T-cell (primary cell): ENCODE measurements around the gene PYGM. TPM values are rescaled to one million over a fixed set of nuclear protein-coding genes. Genes with fewer than 3 reads are reported as not detected.

ENCODE experiments used
- ATAC-seq, 4 experiments: fragments of 200-7000 bp in 3 of 4; fragments of 150-1000 bp in 1 of 4; cut with Tn5 transposase; replicated peaks in 1 of 4; 1 replicate in 3 of 4; 2 replicates in 1 of 4; pipeline ENCODE4 v1.10.0; 2021; ENCODE audit warnings: moderate library complexity in 3 of 4, mild to moderate bottlenecking in 2 of 4, moderate number of reproducible peaks in 1 of 4
- CTCF ChIA-PET, 2 donors: fragments of 300-600 bp; sonication (Branson Sonifier 250); formaldehyde crosslinking; loops; one replicate each; lab custom pipeline; 2022; ENCODE audit warnings: antibody characterized with exemption in 2 of 2; lab: Charles Lee
- POLR2A ChIA-PET, 2 donors: fragments of 300-600 bp; sonication (Branson Sonifier 250); formaldehyde crosslinking; loops; one replicate each; lab custom pipeline; 2022; ENCODE audit warnings: antibody characterized with exemption in 2 of 2; lab: Charles Lee
- DNase-seq, 35 experiments: peaks; one replicate each; pipeline versions ENCODE4 v3.0.0 to v3.0.0-alpha.2; 2013 to 2023
- H3K27ac ChIP-seq: one replicate; pipeline ENCODE4 v1.5.1; 2013; ENCODE audit warnings: low read length
- H3K27me3 ChIP-seq, 2 experiments: replicated peaks in 1 of 2; 1 replicate in 1 of 2; 2 replicates in 1 of 2; pipeline versions ENCODE4 v1.6.1 to v1.7.0; 2013; ENCODE audit warnings: low read length in 1 of 2, mixed read lengths in 1 of 2; ENCODE audit not compliant: control insufficient read depth in 2 of 2, insufficient read depth in 2 of 2; ENCODE audit errors: extremely low read depth in 1 of 2
- H3K36me3 ChIP-seq, 2 donors: 1 replicate in 1 of 2; 2 replicates in 1 of 2; pipeline versions ENCODE4 v1.6.1 to v1.7.0; 2013; ENCODE audit warnings: low read length in 1 of 2; ENCODE audit not compliant: control insufficient read depth in 2 of 2, insufficient read depth in 1 of 2; ENCODE audit errors: extremely low read depth in 1 of 2
- H3K4me1 ChIP-seq, 2 experiments: 1 replicate in 1 of 2; 2 replicates in 1 of 2; pipeline versions ENCODE4 v1.6.1 to v1.7.0; 2013; ENCODE audit warnings: low read length in 2 of 2, mixed read lengths in 1 of 2; ENCODE audit not compliant: insufficient read depth in 2 of 2, control insufficient read depth in 1 of 2; ENCODE audit errors: extremely low read depth in 1 of 2
- H3K4me3 ChIP-seq, 2 donors: 1 replicate in 1 of 2; 2 replicates in 1 of 2; pipeline versions ENCODE4 v1.5.1 to v1.7.0; 2013; ENCODE audit warnings: mild to moderate bottlenecking in 2 of 2, low read length in 1 of 2, moderate library complexity in 1 of 2; ENCODE audit not compliant: control insufficient read depth in 1 of 2; ENCODE audit errors: extremely low read depth in 1 of 2
- H3K9me3 ChIP-seq: 2 replicates; pipeline ENCODE4 v1.7.0; 2013
- H3K27ac Mint-ChIP-seq, 2 donors: one replicate each; pipeline ENCODE4 v1.8.0; 2020 to 2021; ENCODE audit warnings: mild to moderate bottlenecking in 2 of 2, mixed read lengths in 2 of 2
- H3K27me3 Mint-ChIP-seq, 2 donors: one replicate each; pipeline ENCODE4 v1.8.0; 2021 to 2022; ENCODE audit warnings: mixed read lengths in 2 of 2
- H3K36me3 Mint-ChIP-seq: one replicate; pipeline ENCODE4 v1.8.0; 2021; ENCODE audit warnings: mixed read lengths
- H3K4me1 Mint-ChIP-seq, 3 donors: one replicate each; pipeline ENCODE4 v1.8.0; 2020 to 2022; ENCODE audit warnings: mixed read lengths in 3 of 3, mild to moderate bottlenecking in 1 of 3
- H3K4me3 Mint-ChIP-seq, 3 donors: one replicate each; pipeline ENCODE4 v1.8.0; 2020 to 2022; ENCODE audit warnings: mild to moderate bottlenecking in 3 of 3, mixed read lengths in 3 of 3, moderate library complexity in 3 of 3
- H3K9me3 Mint-ChIP-seq, 3 donors: one replicate each; pipeline ENCODE4 v1.8.0; 2020 to 2022; ENCODE audit warnings: mixed read lengths in 3 of 3
- WGBS: methylation state at CpG from one replicate; pipeline ENCODE4 v1.1.5; 2013; ENCODE audit warnings: missing lambda C conversion rate; ENCODE audit not compliant: insufficient coverage; 5-methylcytosine and 5-hydroxymethylcytosine counted together
- total RNA-seq, 35 experiments: library from RNA in 6 of 35; stranded (reverse) in 6 of 35; fragments of 120-200 nt in 1 of 35; gene quantifications; one replicate each; pipeline versions ENCODE4 v1.2.1 to v1.2.4 and lab custom pipeline; 2013 to 2026

The PYGM gene
- total RNA-seq, 5 donors from 2014 or later (not counting 1 experiment from before 2014, with no cell fraction given) = 7.4 to 34.7 (median 8.5) TPM

- H3K4me3 ChIP-seq = no peak overlapping the region
- peaks cover 94 to 97% (median 97%) of the 10 kb centered on the region in 3 donors for H3K4me1 Mint-ChIP-seq
- POLR2A ChIA-PET = interaction anchor here (0.5 to 2.2 kb wide), 7 partner anchors 8 to 339 kb away, joined by 3 to 15 read pairs (median 3); no protein-coding TSS in a partner anchor
- H3K27me3 ChIP-seq = no peaks in the 10 kb centered on the region
- no CpG with 5 or more reads among the region's 2 CpGs for WGBS
- H3K9me3 ChIP-seq = no peaks in the 10 kb centered on the region
- no peak for DNase-seq
- peak overlapping the region; percentile 66 to 84 for H3K27ac Mint-ChIP-seq
- H3K4me3 Mint-ChIP-seq = peak overlapping the region; percentile 39 to 93 (median 41)
- no peak for ATAC-seq
- CTCF ChIA-PET = interaction anchor here in 1 of 2 donors (0.7 to 2.3 kb wide), 4 partner anchors 8 to 1349 kb away, joined by 3 to 9 read pairs (median 4); no protein-coding TSS in a partner anchor
- H3K4me1 ChIP-seq = peaks cover 65 to 80% of the 10 kb centered on the region in 2 experiments
- peaks cover 15 to 99% of the 10 kb centered on the region in 2 donors for H3K36me3 ChIP-seq
- H3K36me3 Mint-ChIP-seq = peaks cover 89% of the 10 kb centered on the region
- H3K9me3 Mint-ChIP-seq = no peaks in the 10 kb centered on the region
- no peaks in the 10 kb centered on the region for H3K27me3 Mint-ChIP-seq
- peak overlapping the region; percentile 37 for H3K27ac ChIP-seq
These were observed 12.1 kb upstream of the PYGM start for GRCh38 chr11:64771861-64772260.

- Histone ChIP-seq H3K9me3 (no peaks in the 10 kb centered on the region), H3K27ac (peak overlapping the region; percentile 17), H3K36me3 (peaks cover 10 to 98% of the 10 kb centered on the region in 2 donors), H3K4me3 (no peak overlapping the region), H3K4me1 (peaks cover 55 to 84% of the 10 kb centered on the region in 2 experiments), H3K27me3 (no peaks in the 10 kb centered on the region)
- H3K9me3 Mint-ChIP-seq = no peaks in the 10 kb centered on the region
- H3K27me3 Mint-ChIP-seq = no peaks in the 10 kb centered on the region
- no peak for ATAC-seq
- no peak for DNase-seq
- H3K4me1 Mint-ChIP-seq = peaks cover 90 to 93% (median 92%) of the 10 kb centered on the region in 3 donors
- 100% methylated on average over 5 of the region's 12 CpGs for WGBS
- POLR2A ChIA-PET = no interaction called here
- H3K4me3 Mint-ChIP-seq = no peak overlapping the region
- H3K36me3 Mint-ChIP-seq = peaks cover 82% of the 10 kb centered on the region
- CTCF ChIA-PET = interaction anchor here in 1 of 2 donors (1.0 kb wide), 1 partner anchor 26 kb away, joined by 4 read pairs; the partner anchor contains the start of gene RASGRP2
- peak overlapping the region; percentile 56 to 73 for H3K27ac Mint-ChIP-seq
These were observed 10.3 kb upstream of the PYGM start for GRCh38 chr11:64770120-64770519.

GRCh38 chr11:64769283-64769682 is 9.5 kb upstream of the PYGM start:
- Histone ChIP-seq H3K9me3 (no peaks in the 10 kb centered on the region), H3K27ac (peak overlapping the region; percentile 17), H3K4me3 (no peak overlapping the region), H3K4me1 (peaks cover 59 to 85% of the 10 kb centered on the region in 2 experiments), H3K27me3 (no peaks in the 10 kb centered on the region), H3K36me3 (peaks cover 8 to 97% of the 10 kb centered on the region in 2 donors)
- no peak for ATAC-seq
- Mint-ChIP-seq H3K36me3 (peaks cover 84% of the 10 kb centered on the region), H3K4me3 (peak overlapping the region in 2 of 3 donors; percentile 10 to 29), H3K27me3 (no peaks in the 10 kb centered on the region), H3K27ac (peak overlapping the region; percentile 93 to 94), H3K9me3 (no peaks in the 10 kb centered on the region), H3K4me1 (peaks cover 90 to 93% (median 92%) of the 10 kb centered on the region in 3 donors)
- ChIA-PET CTCF (no interaction called here), POLR2A (interaction anchor here in 1 of 2 donors (1.0 kb wide), 1 partner anchor 10 kb away, joined by 3 read pairs; no protein-coding TSS in a partner anchor)
- WGBS = 96% methylated on average over 4 of the region's 6 CpGs
- DNase-seq = no peak

GRCh38 chr11:64768300-64768694 is 8.5 kb upstream of the PYGM start:
- POLR2A ChIA-PET = interaction anchor here (0.6 to 0.9 kb wide), 5 partner anchors 8 to 1851 kb away, joined by 3 to 6 read pairs (median 3); partner anchors contain the start of gene SF1 (in 1 of the 2)

GRCh38 chr11:64767344-64768299 is 7.8 kb upstream of the PYGM start:
- Mint-ChIP-seq H3K27me3 (no peaks in the 10 kb centered on the region), H3K9me3 (no peaks in the 10 kb centered on the region), H3K4me1 (peaks cover 90 to 95% (median 93%) of the 10 kb centered on the region in 3 donors), H3K4me3 (peak overlapping the region; percentile 47 to 86 (median 47)), H3K27ac (peak overlapping the region; percentile 93 to 94), H3K36me3 (peaks cover 81% of the 10 kb centered on the region)
- H3K36me3 ChIP-seq = peaks cover 8 to 84% of the 10 kb centered on the region in 2 donors
- CTCF ChIA-PET = interaction anchor here in 1 of 2 donors (1.3 kb wide), 1 partner anchor 11 kb away, joined by 4 read pairs; the partner anchor contains the start of gene SF1
- H3K4me1 ChIP-seq = peaks cover 57 to 87% of the 10 kb centered on the region in 2 experiments
- WGBS = 9% methylated on average over 9 of the region's 19 CpGs
- H3K9me3 ChIP-seq = no peaks in the 10 kb centered on the region
- no peaks in the 10 kb centered on the region for H3K27me3 ChIP-seq
- H3K27ac ChIP-seq = peak overlapping the region; percentile 60
- H3K4me3 ChIP-seq = peak overlapping the region in 1 of 2 donors; percentile 3
- DNase-seq = peak; percentile 57 to 89 (median 79)
- ATAC-seq = peak; percentile 22 to 25 (median 24)
- POLR2A ChIA-PET = interaction anchor here (0.6 to 0.9 kb wide), 5 partner anchors 9 to 1852 kb away, joined by 3 to 6 read pairs (median 3); partner anchors contain the start of gene SF1 (in 1 of the 2)

More at GRCh38 chr11:64768300-64768694, 8.5 kb upstream of the PYGM start:
- Mint-ChIP-seq H3K4me1 (peaks cover 90 to 95% (median 93%) of the 10 kb centered on the region in 3 donors), H3K36me3 (peaks cover 81% of the 10 kb centered on the region), H3K27ac (peak overlapping the region; percentile 93 to 94), H3K4me3 (peak overlapping the region in 1 of 3 donors; percentile 86), H3K27me3 (no peaks in the 10 kb centered on the region), H3K9me3 (no peaks in the 10 kb centered on the region)
- ATAC-seq (no peak), DNase-seq (no peak)
- 80% methylated on average over 2 of the region's 6 CpGs for WGBS
- no peaks in the 10 kb centered on the region for H3K9me3 ChIP-seq
- peaks cover 57 to 87% of the 10 kb centered on the region in 2 experiments for H3K4me1 ChIP-seq
- H3K27me3 ChIP-seq = no peaks in the 10 kb centered on the region
- peak overlapping the region; percentile 60 for H3K27ac ChIP-seq
- CTCF ChIA-PET = interaction anchor here in 1 of 2 donors (1.3 kb wide), 1 partner anchor 10 kb away, joined by 4 read pairs; the partner anchor contains the start of gene SF1
- H3K4me3 ChIP-seq = no peak overlapping the region
- peaks cover 8 to 87% of the 10 kb centered on the region in 2 donors for H3K36me3 ChIP-seq

GRCh38 chr11:64766881-64767280 is 7.1 kb upstream of the PYGM start:
- H3K36me3 ChIP-seq = peaks cover 8 to 83% of the 10 kb centered on the region in 2 donors
- H3K4me1 Mint-ChIP-seq = peaks cover 90 to 95% (median 93%) of the 10 kb centered on the region in 3 donors
- no peak for DNase-seq
- 93% methylated on average over 4 of the region's 11 CpGs for WGBS
- peaks cover 80% of the 10 kb centered on the region for H3K36me3 Mint-ChIP-seq
- no peaks in the 10 kb centered on the region for H3K27me3 ChIP-seq
- peak overlapping the region in 1 of 3 donors; percentile 86 for H3K4me3 Mint-ChIP-seq
- H3K27ac Mint-ChIP-seq = peak overlapping the region; percentile 93 to 94
- H3K4me3 ChIP-seq = no peak overlapping the region
- H3K27me3 Mint-ChIP-seq = no peaks in the 10 kb centered on the region
- no peak for ATAC-seq
- peak overlapping the region; percentile 60 for H3K27ac ChIP-seq
- H3K4me1 ChIP-seq = peaks cover 56 to 91% of the 10 kb centered on the region in 2 experiments
- H3K9me3 Mint-ChIP-seq = no peaks in the 10 kb centered on the region
- ChIA-PET CTCF (no interaction called here), POLR2A (no interaction called here)
- no peaks in the 10 kb centered on the region for H3K9me3 ChIP-seq
